ENCODE data around the gene SERPINB13.

GRCh38 chr18:63617049-63617914, 30.1 kb downstream of the SERPINB13 start:
- no peak for TF ChIP-seq ESRRG (CRISPR knock-in tag; IDR thresholded peaks at IDR 0.05)
- TF ChIP-seq ZFP30 (CRISPR knock-in tag; IDR thresholded peaks at IDR 0.05), result no peak
- no peak for TF ChIP-seq ARNTL (CRISPR knock-in tag; IDR thresholded peaks at IDR 0.05; ENCODE audit: borderline replicate concordance, low read depth)
- no peak for TF ChIP-seq CREB5 (CRISPR knock-in tag; IDR thresholded peaks at IDR 0.05; ENCODE audit: low read depth)
- TF ChIP-seq PPARA (CRISPR knock-in tag; IDR thresholded peaks at IDR 0.05; ENCODE audit: borderline replicate concordance), result no peak
- TF ChIP-seq TCF4 (CRISPR knock-in tag; IDR thresholded peaks at IDR 0.05; ENCODE audit: borderline replicate concordance), result no peak
- TF ChIP-seq TSHZ2 (CRISPR knock-in tag; IDR thresholded peaks at IDR 0.05), result no peak
- TF ChIP-seq, protein P1, sequence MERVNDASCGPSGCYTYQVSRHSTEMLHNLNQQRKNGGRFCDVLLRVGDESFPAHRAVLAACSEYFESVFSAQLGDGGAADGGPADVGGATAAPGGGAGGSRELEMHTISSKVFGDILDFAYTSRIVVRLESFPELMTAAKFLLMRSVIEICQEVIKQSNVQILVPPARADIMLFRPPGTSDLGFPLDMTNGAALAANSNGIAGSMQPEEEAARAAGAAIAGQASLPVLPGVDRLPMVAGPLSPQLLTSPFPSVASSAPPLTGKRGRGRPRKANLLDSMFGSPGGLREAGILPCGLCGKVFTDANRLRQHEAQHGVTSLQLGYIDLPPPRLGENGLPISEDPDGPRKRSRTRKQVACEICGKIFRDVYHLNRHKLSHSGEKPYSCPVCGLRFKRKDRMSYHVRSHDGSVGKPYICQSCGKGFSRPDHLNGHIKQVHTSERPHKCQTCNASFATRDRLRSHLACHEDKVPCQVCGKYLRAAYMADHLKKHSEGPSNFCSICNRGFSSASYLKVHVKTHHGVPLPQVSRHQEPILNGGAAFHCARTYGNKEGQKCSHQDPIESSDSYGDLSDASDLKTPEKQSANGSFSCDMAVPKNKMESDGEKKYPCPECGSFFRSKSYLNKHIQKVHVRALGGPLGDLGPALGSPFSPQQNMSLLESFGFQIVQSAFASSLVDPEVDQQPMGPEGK (CRISPR knock-in tag; IDR thresholded peaks at IDR 0.05; ENCODE audit: borderline replicate concordance), result no peak

All from SK-N-SH treated with all-trans-retinoic acid at 6 μM for 48 hours (cell line).